H9 (cell line): ENCODE measurements around the gene VPS41. TPM values are rescaled to one million over a fixed set of nuclear protein-coding genes. Genes with fewer than 3 reads are reported as not detected.

Experiments
- DNase-seq: peaks from one replicate; pipeline ENCODE4 v3.0.0-alpha.2; 2017
- H2AFZ ChIP-seq: one replicate; pipeline ENCODE4 v1.6.1; 2013; ENCODE audit warnings: mild to moderate bottlenecking, low read length, control low read depth, moderate library complexity
- H2AK5ac ChIP-seq: 2 replicates; pipeline ENCODE4 v1.6.1; 2013; ENCODE audit warnings: low read length, control low read depth, mixed read lengths; ENCODE audit not compliant: insufficient read length
- H2BK120ac ChIP-seq: one replicate; pipeline ENCODE4 v1.6.1; 2013; ENCODE audit warnings: low read depth, mild to moderate bottlenecking, low read length, control low read depth, inconsistent platforms; ENCODE audit not compliant: poor library complexity, severe bottlenecking
- H2BK12ac ChIP-seq: 2 replicates; pipeline ENCODE4 v1.6.1; 2013; ENCODE audit warnings: low read length, control low read depth, mixed read lengths, low read depth; ENCODE audit not compliant: insufficient read length
- H2BK15ac ChIP-seq: 2 replicates; pipeline ENCODE4 v1.6.1; 2013; ENCODE audit warnings: low read depth, low read length, control low read depth
- H2BK20ac ChIP-seq: one replicate; pipeline ENCODE4 v1.6.1; 2013; ENCODE audit warnings: low read depth, mild to moderate bottlenecking, low read length, control low read depth, inconsistent platforms; ENCODE audit not compliant: poor library complexity, severe bottlenecking
- H2BK5ac ChIP-seq: 2 replicates; pipeline ENCODE4 v1.6.1; 2013; ENCODE audit warnings: low read length, control low read depth, mixed read lengths; ENCODE audit not compliant: insufficient read length
- H3K14ac ChIP-seq: 2 replicates; pipeline ENCODE4 v1.6.1; 2013; ENCODE audit warnings: low read length, control low read depth; ENCODE audit not compliant: insufficient read depth
- H3K18ac ChIP-seq: 2 replicates; pipeline ENCODE4 v1.6.1; 2013; ENCODE audit warnings: low read depth, mild to moderate bottlenecking, mixed read lengths, low read length, control low read depth; ENCODE audit not compliant: insufficient read length
- H3K23ac ChIP-seq: 2 replicates; pipeline ENCODE4 v1.6.1; 2013; ENCODE audit warnings: low read length, control low read depth, mixed read lengths, low read depth; ENCODE audit not compliant: insufficient read length
- H3K23me2 ChIP-seq: 2 replicates; pipeline ENCODE4 v1.6.1; 2013; ENCODE audit warnings: low read depth, mild to moderate bottlenecking, mixed read lengths, low read length, control low read depth; ENCODE audit not compliant: insufficient read length, poor library complexity, severe bottlenecking
- H3K27ac ChIP-seq: 2 replicates; pipeline ENCODE4 v1.5.1; 2013; ENCODE audit warnings: low read length, control low read depth, mixed read lengths, low read depth; ENCODE audit not compliant: insufficient read length
- H3K27me3 ChIP-seq: 2 replicates; pipeline ENCODE4 v1.6.1; 2013; ENCODE audit warnings: low read length, control low read depth, inconsistent platforms; ENCODE audit not compliant: insufficient read depth
- H3K4ac ChIP-seq: 2 replicates; pipeline ENCODE4 v1.6.1; 2013; ENCODE audit warnings: low read depth, mild to moderate bottlenecking, control low read depth, inconsistent platforms, low read length, moderate library complexity
- H3K4me1 ChIP-seq: 2 replicates; pipeline ENCODE4 v1.6.1; 2013; ENCODE audit warnings: low read length, control low read depth, inconsistent platforms; ENCODE audit not compliant: insufficient read depth
- H3K4me2 ChIP-seq: 2 replicates; pipeline ENCODE4 v1.6.1; 2013; ENCODE audit warnings: low read length, control low read depth, mixed read lengths; ENCODE audit not compliant: insufficient read length, insufficient read depth
- H3K56ac ChIP-seq: 2 replicates; pipeline ENCODE4 v1.6.1; 2013; ENCODE audit warnings: low read depth, mild to moderate bottlenecking, mixed read lengths, low read length, control low read depth; ENCODE audit not compliant: insufficient read length
- H3K79me1 ChIP-seq: 2 replicates; pipeline ENCODE4 v1.6.1; 2013; ENCODE audit warnings: low read depth, mild to moderate bottlenecking, moderate library complexity, low read length, control low read depth, inconsistent platforms; ENCODE audit not compliant: insufficient read depth, poor library complexity, severe bottlenecking
- H3K79me2 ChIP-seq: 2 replicates; pipeline ENCODE4 v1.6.1; 2013; ENCODE audit warnings: low read length, control low read depth, inconsistent platforms; ENCODE audit not compliant: insufficient read depth
- H3K9ac ChIP-seq: 2 replicates; pipeline ENCODE4 v1.6.1; 2013; ENCODE audit warnings: low read length, control low read depth, mixed read lengths; ENCODE audit not compliant: insufficient read length; ENCODE audit errors: extremely low read depth
- H3K9me3 ChIP-seq: one replicate; pipeline ENCODE4 v1.6.1; 2013; ENCODE audit warnings: low read depth, low read length, inconsistent platforms; ENCODE audit not compliant: control insufficient read depth
- H3T11ph ChIP-seq: one replicate; pipeline ENCODE4 v1.6.1; 2013; ENCODE audit warnings: mild to moderate bottlenecking, low read length, control low read depth, inconsistent platforms
- H4K20me1 ChIP-seq: one replicate; pipeline ENCODE4 v1.6.1; 2013; ENCODE audit not compliant: control insufficient read depth, insufficient read length, insufficient read depth
- H4K5ac ChIP-seq: 2 replicates; pipeline ENCODE4 v1.6.1; 2013; ENCODE audit warnings: low read depth, mild to moderate bottlenecking, mixed read lengths, low read length, control low read depth; ENCODE audit not compliant: insufficient read length
- H4K8ac ChIP-seq: replicated peaks from 2 replicates; pipeline ENCODE4 v1.6.1; 2013; ENCODE audit warnings: low read length, control low read depth, mixed read lengths, low read depth; ENCODE audit not compliant: insufficient read length
- H4K91ac ChIP-seq: 2 replicates; pipeline ENCODE4 v1.6.1; 2013; ENCODE audit warnings: low read depth, mild to moderate bottlenecking, moderate library complexity, mixed read lengths, low read length, control low read depth; ENCODE audit not compliant: insufficient read length
- H3K27ac Mint-ChIP-seq, 3 experiments: 2 replicates in 2 of 3; 3 replicates in 1 of 3; pipeline ENCODE4 v1.8.0; 2020 to 2021; ENCODE audit warnings: mixed read lengths in 3 of 3, mild to moderate bottlenecking in 1 of 3, moderate library complexity in 1 of 3
- H3K27me3 Mint-ChIP-seq: 2 replicates; pipeline ENCODE4 v1.8.0; 2021; ENCODE audit warnings: low read depth, mild to moderate bottlenecking, moderate library complexity, mixed read lengths
- H3K36me3 Mint-ChIP-seq, 3 experiments: 2 replicates in 2 of 3; 3 replicates in 1 of 3; pipeline ENCODE4 v1.8.0; 2020 to 2021; ENCODE audit warnings: low read depth in 3 of 3, mixed read lengths in 3 of 3; ENCODE audit not compliant: insufficient read depth in 1 of 3
- H3K4me1 Mint-ChIP-seq, 2 experiments: 2 replicates each; pipeline ENCODE4 v1.8.0; 2020; ENCODE audit warnings: mixed read lengths in 2 of 2
- H3K4me3 Mint-ChIP-seq, 2 experiments: 2 replicates in 1 of 2; 3 replicates in 1 of 2; pipeline ENCODE4 v1.8.0; 2020 to 2021; ENCODE audit warnings: mild to moderate bottlenecking in 2 of 2, mixed read lengths in 2 of 2, moderate library complexity in 1 of 2
- H3K9me3 Mint-ChIP-seq, 2 experiments: 2 replicates in 1 of 2; 3 replicates in 1 of 2; pipeline ENCODE4 v1.8.0; 2020; ENCODE audit warnings: mild to moderate bottlenecking in 2 of 2, mixed read lengths in 2 of 2, moderate library complexity in 1 of 2
- WGBS: extraction: QIAGEN DNeasy Blood & Tissue Kit; methylation state at CpG from one replicate; pipeline ENCODE4 v1.1.7; 2013; ENCODE audit warnings: missing lambda C conversion rate, low lambda C conversion rate, mixed read lengths; ENCODE audit not compliant: insufficient read length; ENCODE audit errors: extremely low coverage; 5-methylcytosine and 5-hydroxymethylcytosine counted together
- total RNA-seq: library from RNA; stranded (reverse); gene quantifications from 2 replicates; pipeline ENCODE4 v1.2.1, GENCODE V29; 2021
- TF ChIP-seq, protein P1 (sequence below): fragments of 200-600 bp; sonication (generic); conservative IDR thresholded peaks from 3 replicates; pipeline ENCODE4 v1.8.0; 2021; ENCODE audit warnings: antibody characterized with exemption, mild to moderate bottlenecking

The VPS41 gene
- total RNA-seq, 1 experiment from 2014 or later, result 49.3 TPM

DNA sequence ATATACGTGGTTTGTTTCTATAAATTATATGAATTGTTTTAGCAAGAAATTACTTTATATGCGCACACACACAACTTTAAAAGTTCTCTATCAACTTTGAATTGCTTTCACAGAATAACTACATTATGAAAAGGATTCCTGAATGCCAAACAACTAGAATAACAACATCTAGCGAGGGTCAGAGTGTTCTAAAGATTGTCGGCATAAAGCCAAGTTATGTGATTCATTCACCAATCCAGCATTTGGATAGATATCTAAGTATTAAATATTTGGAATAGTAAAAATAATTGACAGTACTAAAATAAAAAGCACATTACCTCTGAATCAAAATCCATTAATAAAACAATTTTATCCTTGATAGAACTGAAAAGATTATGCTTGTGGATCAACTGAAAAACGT lies 152.5 kb downstream of the VPS41 start:
- H3K27me3 Mint-ChIP-seq, result no peaks in the 10 kb centered on the region
- Histone ChIP-seq H3K23me2 (no peaks in the 10 kb centered on the region), H4K8ac (no peak overlapping the region)

More for the DNA sequence above, 152.5 kb downstream of the VPS41 start:
- Mint-ChIP-seq H3K9me3 (no peaks in the 10 kb centered on the region), H3K27ac (no peak overlapping the region), H3K4me3 (no peak overlapping the region), H3K36me3 (peaks cover 5 to 23% (median 7%) of the 10 kb centered on the region in 3 experiments), H3K4me1 (peaks cover 38 to 46% of the 10 kb centered on the region in 2 experiments)
- Histone ChIP-seq H3K9ac (no peak overlapping the region), H2AFZ (no peak overlapping the region), H2BK5ac (no peak overlapping the region), H2BK120ac (no peak overlapping the region), H3K4me1 (peaks cover 14% of the 10 kb centered on the region; the same call in 1 of the 2 replicates), H4K5ac (no peak overlapping the region), H3K79me2 (no peaks in the 10 kb centered on the region), H3K9me3 (no peaks in the 10 kb centered on the region), H4K91ac (no peak overlapping the region), H3K27me3 (no peaks in the 10 kb centered on the region), H4K20me1 (no peaks in the 10 kb centered on the region), H2AK5ac (no peak overlapping the region), H3K4ac (no peak overlapping the region), H3K14ac (no peak overlapping the region), H3K23ac (no peak overlapping the region), H2BK20ac (no peak overlapping the region), H3K4me2 (no peak overlapping the region), H3K79me1 (no peaks in the 10 kb centered on the region), H3T11ph (no peak overlapping the region), H2BK15ac (no peak overlapping the region), H3K27ac (no peak overlapping the region), H3K56ac (no peak overlapping the region), H2BK12ac (no peak overlapping the region), H3K18ac (no peak overlapping the region)
- DNase-seq, result no peak
- no CpG with 5 or more reads among the region's 5 CpGs for WGBS
- TF ChIP-seq, protein P1, sequence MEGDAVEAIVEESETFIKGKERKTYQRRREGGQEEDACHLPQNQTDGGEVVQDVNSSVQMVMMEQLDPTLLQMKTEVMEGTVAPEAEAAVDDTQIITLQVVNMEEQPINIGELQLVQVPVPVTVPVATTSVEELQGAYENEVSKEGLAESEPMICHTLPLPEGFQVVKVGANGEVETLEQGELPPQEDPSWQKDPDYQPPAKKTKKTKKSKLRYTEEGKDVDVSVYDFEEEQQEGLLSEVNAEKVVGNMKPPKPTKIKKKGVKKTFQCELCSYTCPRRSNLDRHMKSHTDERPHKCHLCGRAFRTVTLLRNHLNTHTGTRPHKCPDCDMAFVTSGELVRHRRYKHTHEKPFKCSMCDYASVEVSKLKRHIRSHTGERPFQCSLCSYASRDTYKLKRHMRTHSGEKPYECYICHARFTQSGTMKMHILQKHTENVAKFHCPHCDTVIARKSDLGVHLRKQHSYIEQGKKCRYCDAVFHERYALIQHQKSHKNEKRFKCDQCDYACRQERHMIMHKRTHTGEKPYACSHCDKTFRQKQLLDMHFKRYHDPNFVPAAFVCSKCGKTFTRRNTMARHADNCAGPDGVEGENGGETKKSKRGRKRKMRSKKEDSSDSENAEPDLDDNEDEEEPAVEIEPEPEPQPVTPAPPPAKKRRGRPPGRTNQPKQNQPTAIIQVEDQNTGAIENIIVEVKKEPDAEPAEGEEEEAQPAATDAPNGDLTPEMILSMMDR, result no peak
